Measurements from ENCODE around the gene CCDC8.
"Not testable (repeated sequence)": the region's sequence is repeated elsewhere in the genome, so short reads cannot be mapped to it uniquely, and the experiment has no call there.

Gene CCDC8

DNA sequence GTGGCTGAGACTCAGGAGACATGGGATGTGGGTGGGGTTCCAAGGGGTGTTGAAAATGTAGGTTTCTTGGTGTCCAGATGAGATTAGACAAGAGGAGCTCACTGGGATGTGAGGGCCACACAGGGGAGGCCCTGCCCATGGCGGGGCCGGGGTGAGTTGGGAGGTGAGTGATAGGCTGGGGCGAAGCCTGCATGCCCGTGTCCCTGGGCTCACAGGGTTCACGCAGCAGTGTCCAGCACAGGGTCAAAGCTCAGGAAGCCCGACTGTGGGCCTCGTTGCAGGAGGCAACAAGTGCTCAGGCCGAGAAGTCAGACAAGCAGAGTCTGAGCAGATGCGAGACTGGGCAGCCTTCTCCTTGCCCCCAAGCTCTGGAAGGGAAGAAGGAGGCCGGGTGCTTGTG, 27.2 kb downstream of the CCDC8 start:
- no peak for DNase-seq (ENCODE audit: extremely low spot score, insufficient read length, low read depth)

DNA sequence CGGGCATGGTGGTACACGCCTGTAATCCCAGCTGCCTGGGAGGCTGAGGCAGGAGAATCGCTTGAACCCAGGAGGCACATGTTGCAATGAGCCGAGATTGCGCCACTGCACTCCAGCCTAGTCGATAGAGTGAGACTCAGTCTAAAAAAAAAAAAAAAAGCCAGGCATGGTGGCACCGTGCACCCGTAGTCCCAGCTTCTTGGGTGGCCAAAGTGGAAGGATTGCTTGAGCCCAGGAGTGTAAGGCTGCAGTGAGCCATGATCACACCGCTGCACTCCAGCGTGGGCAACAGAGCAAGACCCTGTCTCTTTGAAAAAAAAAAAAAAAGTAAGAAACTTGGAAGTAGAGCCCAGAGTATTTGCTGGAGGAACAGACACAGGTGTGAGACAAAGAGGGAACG, 27.7 kb downstream of the CCDC8 start:
- no peak for DNase-seq (ENCODE audit: extremely low spot score, insufficient read length, low read depth)
- no peak for FAIRE-seq

More for the DNA sequence above, 27.2 kb downstream of the CCDC8 start:
- FAIRE-seq: no peak

DNA sequence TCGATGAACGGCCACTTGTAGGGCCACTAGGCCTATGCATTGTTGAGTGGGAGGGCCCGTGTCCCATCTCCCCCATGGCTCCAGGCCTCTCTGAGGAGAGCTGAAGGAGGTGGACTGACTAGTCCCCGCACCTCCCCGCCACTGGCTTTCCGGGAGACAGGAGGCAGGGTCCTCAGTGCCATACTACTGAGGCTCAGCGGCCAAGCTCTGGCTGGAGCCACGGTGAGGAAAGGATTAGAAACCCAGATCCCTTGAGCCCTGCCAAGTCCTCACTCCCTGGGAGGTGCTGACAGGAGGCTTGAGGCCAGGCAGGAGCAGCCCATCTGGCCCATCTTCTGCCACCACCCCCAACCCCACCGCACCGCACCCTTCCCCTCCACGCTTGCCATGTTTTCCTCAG, 29.0 kb downstream of the CCDC8 start:
- DNase-seq (ENCODE audit: extremely low spot score, insufficient read length, low read depth) (no peak), FAIRE-seq (no peak)

- FAIRE-seq (no peak), DNase-seq (ENCODE audit: extremely low spot score, insufficient read length, low read depth) (no peak)
Observed at GRCh38 chr19:46383846-46384245, 29.5 kb downstream of the CCDC8 start.

- FAIRE-seq: no peak
Observed at GRCh38 chr19:46383171-46383815, 30.1 kb downstream of the CCDC8 start.

GRCh38 chr19:46381756-46382345, 31.5 kb downstream of the CCDC8 start:
- DNase-seq (ENCODE audit: extremely low spot score, insufficient read length, low read depth) (no peak), FAIRE-seq (no peak)

More at GRCh38 chr19:46383171-46383815, 30.1 kb downstream of the CCDC8 start:
- no peak for DNase-seq (ENCODE audit: extremely low spot score, insufficient read length, low read depth)

DNA sequence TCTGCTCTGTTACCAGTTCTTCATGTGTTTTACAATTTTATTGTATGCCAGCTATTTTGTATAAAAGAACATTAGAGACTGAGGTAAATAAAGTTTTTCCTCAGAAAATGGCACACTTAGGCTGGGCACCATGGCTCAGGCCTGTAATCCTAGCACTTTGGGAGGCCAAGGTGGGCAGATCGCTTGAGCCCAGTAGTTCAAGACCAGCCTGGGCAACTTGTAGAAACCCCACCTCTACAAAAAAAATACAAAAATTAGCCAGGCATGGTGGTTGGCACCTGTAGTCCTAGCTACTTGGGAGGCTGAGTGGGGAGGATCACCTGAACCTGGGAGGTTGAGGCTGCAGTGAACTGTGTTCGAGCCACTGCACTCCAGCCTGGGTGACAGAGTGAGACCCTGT, 32.0 kb downstream of the CCDC8 start:
- no peak for DNase-seq (ENCODE audit: extremely low spot score, insufficient read length, low read depth)
- no peak for FAIRE-seq

- DNase-seq (ENCODE audit: extremely low spot score, insufficient read length, low read depth): no peak
- FAIRE-seq: no peak
Observed at GRCh38 chr19:46380690-46381089, 32.7 kb downstream of the CCDC8 start.

GRCh38 chr19:46378268-46378667, 35.1 kb downstream of the CCDC8 start:
- FAIRE-seq: no peak

DNA sequence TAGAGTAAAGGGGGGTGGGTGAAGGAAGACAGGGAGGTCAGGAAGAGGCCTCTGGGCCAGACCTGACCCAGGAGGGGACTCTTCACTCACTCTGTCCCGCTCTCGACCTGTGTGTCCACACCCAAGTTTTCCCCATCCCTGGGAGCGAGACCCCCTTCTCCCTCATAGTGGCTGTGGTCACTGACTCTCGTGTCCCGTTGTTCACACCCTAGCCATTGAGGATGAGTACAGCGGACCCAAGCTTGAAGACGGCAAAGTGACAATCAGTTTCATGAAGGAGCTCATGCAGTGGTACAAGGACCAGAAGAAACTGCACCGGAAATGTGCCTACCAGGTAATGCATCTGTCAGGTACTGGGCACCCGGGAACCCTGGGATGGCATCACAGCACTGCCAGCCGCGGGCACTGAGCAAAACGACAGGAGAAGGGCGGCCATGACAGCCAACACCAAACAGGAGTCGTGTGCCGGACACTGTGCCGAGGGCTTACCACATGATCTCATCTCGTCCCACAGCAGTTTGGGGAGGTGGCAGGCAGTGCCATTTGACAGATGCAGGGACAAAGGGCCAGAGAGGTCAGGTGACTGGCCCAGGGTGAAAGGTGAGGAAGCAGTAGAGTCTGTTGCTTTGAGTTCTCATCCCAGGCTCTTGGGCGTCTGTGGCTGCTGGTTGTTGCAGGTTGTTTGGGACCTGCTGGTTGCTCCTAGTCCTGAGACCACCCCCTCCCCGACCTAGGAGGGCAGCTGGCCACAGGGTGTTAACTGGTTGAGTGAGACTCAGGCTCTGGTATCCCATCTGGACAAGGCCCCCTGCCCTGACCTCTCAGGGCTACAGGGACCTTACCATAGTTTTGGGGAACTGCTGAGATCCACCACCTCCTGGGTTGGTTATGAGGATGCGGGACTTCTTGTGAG, 36.9 kb downstream of the CCDC8 start:
- DNase-seq (ENCODE audit: extremely low spot score, insufficient read length, low read depth) (no peak), FAIRE-seq (no peak)

More at GRCh38 chr19:46378268-46378667, 35.1 kb downstream of the CCDC8 start:
- no peak for DNase-seq (ENCODE audit: extremely low spot score, insufficient read length, low read depth)

DNA sequence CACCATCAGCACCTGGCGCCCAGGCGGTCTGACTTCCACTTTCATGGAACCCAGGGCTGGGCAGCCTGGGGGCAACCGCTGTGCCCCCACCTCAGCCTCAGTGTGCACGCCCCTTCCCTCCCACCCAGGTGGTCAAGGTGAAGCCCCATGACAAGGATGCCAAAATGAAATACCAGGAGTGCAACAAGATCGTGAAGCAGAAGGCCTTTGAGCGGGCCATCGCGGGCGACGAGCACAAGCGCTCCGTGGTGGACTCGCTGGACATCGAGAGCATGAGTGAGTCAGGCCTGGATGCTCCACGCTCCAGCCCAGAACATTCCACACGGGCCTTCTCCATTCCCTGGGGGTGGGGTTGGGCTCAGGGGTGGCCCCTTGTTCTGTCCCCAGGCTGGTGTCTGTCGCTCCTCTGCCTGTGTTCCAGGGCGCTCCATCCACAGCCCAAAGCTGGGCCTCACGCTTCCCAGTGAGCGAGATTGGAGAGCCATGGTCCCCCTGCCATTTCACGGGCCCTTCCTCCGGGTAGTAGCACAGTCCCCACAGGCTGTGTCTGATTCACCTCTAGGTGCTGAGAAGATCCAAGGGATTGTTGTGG, 37.8 kb downstream of the CCDC8 start:
- FAIRE-seq; DNase-seq (ENCODE audit: extremely low spot score, insufficient read length, low read depth): not testable (repeated sequence)

GRCh38 chr19:46374536-46375475, 38.6 kb downstream of the CCDC8 start:
- DNase-seq (ENCODE audit: extremely low spot score, insufficient read length, low read depth) (no peak), FAIRE-seq (no peak)

DNA sequence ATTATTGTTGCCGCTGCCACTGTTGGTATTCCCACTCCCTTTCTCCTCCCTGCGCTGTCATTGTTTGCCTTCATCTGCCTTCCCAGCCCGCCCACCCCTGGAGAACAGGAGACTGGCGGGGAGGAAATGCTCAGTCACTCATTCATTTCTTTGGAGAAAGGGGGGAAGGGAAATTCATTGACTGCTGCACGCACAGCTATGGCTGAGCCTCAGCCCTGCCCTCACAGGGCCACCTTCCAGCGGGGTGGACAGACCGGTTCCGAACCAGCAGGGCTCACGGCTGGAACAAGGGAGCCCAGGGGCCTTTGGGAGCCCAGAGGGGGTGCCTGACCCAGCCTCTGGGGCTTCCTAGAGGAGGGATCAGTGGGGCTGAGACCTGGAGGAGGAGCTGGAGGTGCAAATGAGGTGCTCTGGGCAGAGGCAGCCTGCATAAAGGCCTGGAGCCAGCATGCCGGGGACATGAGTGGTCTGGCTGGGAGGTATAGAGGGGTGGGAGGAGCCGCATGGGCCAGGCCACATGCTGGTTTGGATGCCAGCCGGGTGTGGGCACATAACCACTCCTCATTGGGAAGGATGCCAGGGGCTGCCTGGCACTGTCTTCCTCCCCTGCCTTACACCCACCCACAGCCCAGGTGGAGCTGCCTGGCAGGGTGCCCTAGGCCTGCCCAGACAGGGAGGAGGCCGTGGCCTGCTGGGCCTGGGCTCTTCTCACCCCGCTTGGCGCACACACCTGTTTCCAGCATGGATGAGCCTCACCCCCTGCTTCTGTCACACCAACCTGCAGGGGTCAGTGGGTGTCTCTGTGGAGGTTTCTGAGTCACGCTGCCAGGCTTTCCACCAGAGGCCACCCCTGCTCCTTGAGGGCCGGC, 39.6 kb downstream of the CCDC8 start:
- DNase-seq (ENCODE audit: extremely low spot score, insufficient read length, low read depth) (no peak), FAIRE-seq (no peak)

DNA sequence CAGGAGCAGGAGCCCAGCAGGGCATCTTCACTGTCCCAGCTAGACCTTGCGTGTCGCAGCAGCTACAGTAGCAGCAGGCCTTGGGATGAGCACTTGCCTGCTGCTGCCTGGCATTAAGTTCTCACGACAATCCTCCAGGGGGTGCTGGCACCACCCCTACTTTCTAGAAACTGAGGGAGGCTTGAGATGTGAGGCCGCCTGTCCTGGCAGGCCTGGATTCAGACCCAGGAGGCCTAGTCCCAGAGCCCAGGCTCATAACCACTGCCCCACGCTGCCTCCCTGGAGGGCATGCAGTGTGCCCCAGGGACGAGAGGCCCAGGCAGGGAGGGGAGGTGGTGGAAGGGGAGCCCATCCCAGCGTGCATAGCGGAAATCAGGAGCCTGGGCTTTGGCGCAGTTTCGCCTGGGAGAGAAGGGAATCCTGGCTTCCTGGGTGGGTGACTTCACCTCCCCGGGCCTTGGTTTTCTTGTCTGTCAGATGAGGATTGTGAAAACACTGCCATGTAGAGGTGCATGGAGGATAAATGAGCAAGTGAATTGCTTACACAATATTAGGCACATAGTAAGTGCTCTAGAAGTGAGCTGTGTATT, 40.4 kb downstream of the CCDC8 start:
- FAIRE-seq (no peak), DNase-seq (ENCODE audit: extremely low spot score, insufficient read length, low read depth) (no peak)

DNA sequence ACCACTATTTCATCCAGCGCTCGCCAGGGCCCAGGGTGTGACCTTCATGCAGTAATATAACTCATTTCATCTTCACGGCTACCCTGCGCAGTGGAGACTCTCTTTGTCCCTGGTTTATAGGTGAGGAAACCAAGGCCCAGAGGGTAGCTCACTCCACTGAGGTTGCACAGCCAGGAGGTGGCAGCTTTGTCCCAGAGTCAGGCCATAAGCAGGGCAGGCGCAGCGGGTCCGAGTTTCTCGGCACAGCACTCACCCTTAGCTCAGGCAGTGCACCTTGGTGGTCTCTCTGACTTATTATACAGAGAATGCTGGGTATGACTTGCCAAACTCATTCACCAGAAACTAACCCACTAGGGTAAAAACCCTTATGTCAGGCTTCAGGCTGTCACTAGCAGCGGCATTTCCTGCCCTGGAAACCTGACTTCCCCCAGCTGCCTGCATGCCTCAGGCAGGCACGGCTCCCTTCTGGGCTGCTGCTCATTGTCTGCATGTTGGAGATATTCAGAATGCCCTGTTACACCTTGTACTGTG, 41.9 kb downstream of the CCDC8 start:
- DNase-seq (ENCODE audit: extremely low spot score, insufficient read length, low read depth) (no peak), FAIRE-seq (no peak)

DNA sequence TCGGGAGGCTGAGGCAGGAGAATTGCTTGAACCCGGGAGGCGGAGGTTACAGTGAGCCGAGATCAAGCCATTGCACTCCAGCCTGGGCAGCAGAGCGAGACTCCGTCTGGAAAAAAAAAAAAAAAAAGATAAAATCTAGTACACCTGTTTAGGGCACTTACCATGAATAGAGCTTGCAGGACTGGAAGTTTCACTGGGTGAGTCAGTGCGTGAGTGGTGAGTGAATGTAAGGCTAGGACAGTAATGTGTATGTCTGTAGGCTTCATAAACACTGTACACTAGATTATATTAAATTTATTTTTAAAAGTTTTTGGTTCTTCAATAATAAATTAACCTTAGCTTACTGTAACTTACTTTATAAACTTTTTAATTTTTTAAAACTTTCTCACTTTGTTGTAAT, 43.5 kb downstream of the CCDC8 start:
- no peak for FAIRE-seq

GRCh38 chr19:46368116-46368515, 45.2 kb downstream of the CCDC8 start:
- FAIRE-seq: no peak
- no peak for DNase-seq (ENCODE audit: extremely low spot score, insufficient read length, low read depth)

More for the DNA sequence above, 43.5 kb downstream of the CCDC8 start:
- DNase-seq (ENCODE audit: extremely low spot score, insufficient read length, low read depth): no peak

DNA sequence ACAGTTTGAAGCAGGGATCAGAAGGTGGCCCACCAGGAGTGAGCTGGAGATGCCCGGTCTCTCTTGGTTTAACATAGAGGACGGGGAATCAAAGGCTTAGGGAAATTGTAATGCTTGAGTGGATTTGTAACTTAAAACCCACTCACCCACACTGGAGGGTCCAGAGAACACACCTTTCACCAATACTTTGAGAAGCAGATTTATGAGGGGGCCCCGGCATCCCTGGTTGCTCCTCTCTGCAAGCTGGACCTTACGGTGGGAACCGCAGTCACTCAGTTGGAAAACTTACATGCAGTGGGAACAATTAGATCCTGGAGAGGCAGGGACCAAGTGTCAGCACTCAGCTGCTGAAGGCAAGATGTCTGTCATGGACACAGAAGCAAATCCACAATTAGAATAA, 45.9 kb downstream of the CCDC8 start:
- FAIRE-seq: no peak
- no peak for DNase-seq (ENCODE audit: extremely low spot score, insufficient read length, low read depth)

Data from GM18507 (cell line).